AG10803 (cell line): ENCODE results near the gene TLR9.

ENCODE experiments used
- DNase-seq: peaks from one replicate; pipeline ENCODE4 v3.0.0; 2010; ENCODE audit warnings: low read depth
- H3K4me3 ChIP-seq: 2 replicates; pipeline ENCODE4 v1.5.1; 2011; ENCODE audit warnings: mild to moderate bottlenecking, low read length, control low read depth
- TF ChIP-seq, protein P1 (sequence below): conservative IDR thresholded peaks from 2 replicates; pipeline ENCODE4 v1.5.1; 2011; ENCODE audit warnings: mild to moderate bottlenecking, low read length, control low read depth, inconsistent platforms

Gene TLR9

GRCh38 chr3:52175416-52176179, 49.8 kb downstream of the TLR9 start:
- TF ChIP-seq, protein P1, sequence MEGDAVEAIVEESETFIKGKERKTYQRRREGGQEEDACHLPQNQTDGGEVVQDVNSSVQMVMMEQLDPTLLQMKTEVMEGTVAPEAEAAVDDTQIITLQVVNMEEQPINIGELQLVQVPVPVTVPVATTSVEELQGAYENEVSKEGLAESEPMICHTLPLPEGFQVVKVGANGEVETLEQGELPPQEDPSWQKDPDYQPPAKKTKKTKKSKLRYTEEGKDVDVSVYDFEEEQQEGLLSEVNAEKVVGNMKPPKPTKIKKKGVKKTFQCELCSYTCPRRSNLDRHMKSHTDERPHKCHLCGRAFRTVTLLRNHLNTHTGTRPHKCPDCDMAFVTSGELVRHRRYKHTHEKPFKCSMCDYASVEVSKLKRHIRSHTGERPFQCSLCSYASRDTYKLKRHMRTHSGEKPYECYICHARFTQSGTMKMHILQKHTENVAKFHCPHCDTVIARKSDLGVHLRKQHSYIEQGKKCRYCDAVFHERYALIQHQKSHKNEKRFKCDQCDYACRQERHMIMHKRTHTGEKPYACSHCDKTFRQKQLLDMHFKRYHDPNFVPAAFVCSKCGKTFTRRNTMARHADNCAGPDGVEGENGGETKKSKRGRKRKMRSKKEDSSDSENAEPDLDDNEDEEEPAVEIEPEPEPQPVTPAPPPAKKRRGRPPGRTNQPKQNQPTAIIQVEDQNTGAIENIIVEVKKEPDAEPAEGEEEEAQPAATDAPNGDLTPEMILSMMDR, result no peak
- H3K4me3 ChIP-seq, result no peak overlapping the region
- DNase-seq, result no peak

DNA sequence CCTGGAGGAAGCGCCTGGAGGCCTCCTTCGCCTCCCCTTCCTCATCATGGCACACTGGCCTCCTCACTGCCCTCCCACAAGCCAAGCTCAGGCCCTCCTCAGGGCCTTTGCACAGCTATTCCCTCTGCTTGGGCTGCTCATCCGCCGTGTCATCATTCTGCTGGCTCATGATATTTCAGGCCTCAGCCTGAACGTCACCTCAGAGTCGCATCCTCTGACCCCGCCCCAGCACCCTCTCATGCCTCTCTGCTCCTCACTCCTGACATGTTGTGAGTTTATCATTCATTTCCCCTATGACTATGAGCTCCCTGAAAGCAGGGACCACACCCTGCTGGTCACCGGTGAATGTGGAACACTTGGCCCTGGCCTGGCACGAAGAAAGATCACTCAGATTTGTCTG, 50.5 kb downstream of the TLR9 start:
- no peak for DNase-seq
- no peak overlapping the region for H3K4me3 ChIP-seq
- TF ChIP-seq, protein P1, result no peak

- H3K4me3 ChIP-seq, result no peak overlapping the region
- DNase-seq, result no peak
- TF ChIP-seq, protein P1, result no peak
These were observed 52.3 kb downstream of the TLR9 start for GRCh38 chr3:52173101-52173500.

GRCh38 chr3:52172262-52172757, 53.1 kb downstream of the TLR9 start:
- no peak for DNase-seq
- H3K4me3 ChIP-seq, result no peak overlapping the region
- TF ChIP-seq, protein P1, result no peak

- no peak overlapping the region for H3K4me3 ChIP-seq
- TF ChIP-seq, protein P1, result peak; percentile 31
- peak; percentile 59 for DNase-seq
These were observed 53.8 kb downstream of the TLR9 start for GRCh38 chr3:52171514-52172261.
